Middle frontal gyrus (tissue), 1 donor: Measurements from ENCODE around the gene OTOA.
"Not testable (repeated sequence)": the region's sequence is repeated elsewhere in the genome, so short reads cannot be mapped to it uniquely, and the experiment has no call there.

Experiments
- DNase-seq: peaks from one replicate; pipeline ENCODE4 v3.0.0-alpha.2; 2015; ENCODE audit warnings: low spot score; ENCODE audit errors: extremely low spot score

Gene OTOA

GRCh38 chr16:21720533-21720932 is 56.8 kb downstream of the OTOA start:
- DNase-seq = no peak

- DNase-seq = no peak
These were observed 59.1 kb downstream of the OTOA start for GRCh38 chr16:21722771-21723455.

GRCh38 chr16:21723532-21723931 is 59.8 kb downstream of the OTOA start:
- DNase-seq = no peak

GRCh38 chr16:21727344-21727743 is 63.6 kb downstream of the OTOA start:
- DNase-seq = no peak

GRCh38 chr16:21731233-21731632 is 67.5 kb downstream of the OTOA start:
- not testable (repeated sequence) for DNase-seq

- not testable (repeated sequence) for DNase-seq
These were observed 76.9 kb downstream of the OTOA start for GRCh38 chr16:21740637-21741036.

- DNase-seq = not testable (repeated sequence)
These were observed 92.7 kb downstream of the OTOA start for GRCh38 chr16:21756192-21757079.

GRCh38 chr16:21757080-21757671 is 93.4 kb downstream of the OTOA start:
- not testable (repeated sequence) for DNase-seq

- DNase-seq = not testable (repeated sequence)
These were observed 104.5 kb downstream of the OTOA start for GRCh38 chr16:21768280-21768679.

- DNase-seq = not testable (repeated sequence)
These were observed 105.0 kb downstream of the OTOA start for GRCh38 chr16:21768810-21769209.

- not testable (repeated sequence) for DNase-seq
These were observed 105.5 kb downstream of the OTOA start for GRCh38 chr16:21769284-21769683.

- DNase-seq = not testable (repeated sequence)
These were observed 106.8 kb downstream of the OTOA start for GRCh38 chr16:21770584-21770983.

- peak; percentile 3 for DNase-seq
These were observed 108.9 kb downstream of the OTOA start for GRCh38 chr16:21772547-21773206.

- not testable (repeated sequence) for DNase-seq
These were observed 109.4 kb downstream of the OTOA start for GRCh38 chr16:21773207-21773553.

- DNase-seq = not testable (repeated sequence)
These were observed 116.8 kb downstream of the OTOA start for GRCh38 chr16:21780525-21780924.

GRCh38 chr16:21790506-21790905 is 126.7 kb downstream of the OTOA start:
- DNase-seq = not testable (repeated sequence)

- DNase-seq = not testable (repeated sequence)
These were observed 129.5 kb downstream of the OTOA start for GRCh38 chr16:21793310-21793709.

GRCh38 chr16:21798601-21799000 is 134.8 kb downstream of the OTOA start:
- not testable (repeated sequence) for DNase-seq

GRCh38 chr16:21801538-21802374 is 138.0 kb downstream of the OTOA start:
- DNase-seq = not testable (repeated sequence)

GRCh38 chr16:21802375-21802663 is 138.6 kb downstream of the OTOA start:
- DNase-seq = not testable (repeated sequence)
